ENCODE results near the gene CDC42SE2.

DNA sequence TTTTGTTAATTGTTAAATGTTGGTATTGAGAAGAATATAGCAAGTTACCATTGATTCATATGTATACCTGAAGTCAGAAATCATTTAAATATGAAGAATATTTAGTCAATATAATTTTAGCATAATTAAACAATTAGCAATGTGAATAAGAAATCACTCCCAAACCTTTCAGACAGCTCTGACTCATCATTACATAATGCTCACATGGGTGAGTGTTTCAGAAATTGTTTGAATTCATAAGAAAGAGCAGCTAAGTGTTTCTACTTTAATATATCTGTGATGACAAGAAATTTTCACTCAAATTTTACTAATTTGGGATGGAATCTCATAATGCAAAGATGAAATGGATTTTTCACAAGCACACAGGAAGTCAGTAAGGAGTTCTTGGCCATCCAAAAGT is 42.0 kb upstream of the CDC42SE2 start:
- no peak for TF ChIP-seq POLR2AphosphoS5 (IDR thresholded peaks at IDR 0.05; ENCODE audit: insufficient read depth in 1 of 2, low read depth in 1 of 2)
- TF ChIP-seq, protein P1, sequence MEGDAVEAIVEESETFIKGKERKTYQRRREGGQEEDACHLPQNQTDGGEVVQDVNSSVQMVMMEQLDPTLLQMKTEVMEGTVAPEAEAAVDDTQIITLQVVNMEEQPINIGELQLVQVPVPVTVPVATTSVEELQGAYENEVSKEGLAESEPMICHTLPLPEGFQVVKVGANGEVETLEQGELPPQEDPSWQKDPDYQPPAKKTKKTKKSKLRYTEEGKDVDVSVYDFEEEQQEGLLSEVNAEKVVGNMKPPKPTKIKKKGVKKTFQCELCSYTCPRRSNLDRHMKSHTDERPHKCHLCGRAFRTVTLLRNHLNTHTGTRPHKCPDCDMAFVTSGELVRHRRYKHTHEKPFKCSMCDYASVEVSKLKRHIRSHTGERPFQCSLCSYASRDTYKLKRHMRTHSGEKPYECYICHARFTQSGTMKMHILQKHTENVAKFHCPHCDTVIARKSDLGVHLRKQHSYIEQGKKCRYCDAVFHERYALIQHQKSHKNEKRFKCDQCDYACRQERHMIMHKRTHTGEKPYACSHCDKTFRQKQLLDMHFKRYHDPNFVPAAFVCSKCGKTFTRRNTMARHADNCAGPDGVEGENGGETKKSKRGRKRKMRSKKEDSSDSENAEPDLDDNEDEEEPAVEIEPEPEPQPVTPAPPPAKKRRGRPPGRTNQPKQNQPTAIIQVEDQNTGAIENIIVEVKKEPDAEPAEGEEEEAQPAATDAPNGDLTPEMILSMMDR (IDR thresholded peaks at IDR 0.05), result no peak
- no peak for TF ChIP-seq POLR2A (IDR thresholded peaks at IDR 0.05)
